Measurements from ENCODE around the gene DTWD2.
"Not testable (repeated sequence)": the region's sequence is repeated elsewhere in the genome, so short reads cannot be mapped to it uniquely, and the experiment has no call there.

Gene DTWD2

DNA sequence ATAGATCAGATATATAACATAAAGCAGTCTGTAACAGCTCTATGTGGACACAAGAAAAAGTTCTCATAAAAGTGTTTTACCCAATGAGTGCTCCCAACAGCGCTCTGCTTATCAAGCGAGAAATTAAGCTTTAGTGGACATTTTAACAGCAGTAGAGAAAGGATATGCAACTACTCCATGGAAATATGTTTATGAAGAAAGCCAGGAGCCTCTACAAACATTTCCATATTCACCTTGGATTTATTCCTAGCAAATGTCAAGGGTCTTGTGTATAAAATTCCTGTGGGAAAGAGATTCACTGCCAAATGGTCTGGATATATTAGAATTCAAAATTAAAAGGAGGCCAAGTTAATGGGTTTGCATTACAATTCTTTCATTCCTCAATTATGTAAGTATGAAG is 66.5 kb downstream of the DTWD2 start:
- no peak for TF ChIP-seq EZH2 (IDR thresholded peaks at IDR 0.05; ENCODE audit: borderline replicate concordance, low read length)
- TF ChIP-seq, protein P1, sequence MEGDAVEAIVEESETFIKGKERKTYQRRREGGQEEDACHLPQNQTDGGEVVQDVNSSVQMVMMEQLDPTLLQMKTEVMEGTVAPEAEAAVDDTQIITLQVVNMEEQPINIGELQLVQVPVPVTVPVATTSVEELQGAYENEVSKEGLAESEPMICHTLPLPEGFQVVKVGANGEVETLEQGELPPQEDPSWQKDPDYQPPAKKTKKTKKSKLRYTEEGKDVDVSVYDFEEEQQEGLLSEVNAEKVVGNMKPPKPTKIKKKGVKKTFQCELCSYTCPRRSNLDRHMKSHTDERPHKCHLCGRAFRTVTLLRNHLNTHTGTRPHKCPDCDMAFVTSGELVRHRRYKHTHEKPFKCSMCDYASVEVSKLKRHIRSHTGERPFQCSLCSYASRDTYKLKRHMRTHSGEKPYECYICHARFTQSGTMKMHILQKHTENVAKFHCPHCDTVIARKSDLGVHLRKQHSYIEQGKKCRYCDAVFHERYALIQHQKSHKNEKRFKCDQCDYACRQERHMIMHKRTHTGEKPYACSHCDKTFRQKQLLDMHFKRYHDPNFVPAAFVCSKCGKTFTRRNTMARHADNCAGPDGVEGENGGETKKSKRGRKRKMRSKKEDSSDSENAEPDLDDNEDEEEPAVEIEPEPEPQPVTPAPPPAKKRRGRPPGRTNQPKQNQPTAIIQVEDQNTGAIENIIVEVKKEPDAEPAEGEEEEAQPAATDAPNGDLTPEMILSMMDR (IDR thresholded peaks at IDR 0.05; ENCODE audit: low read length): no peak
- no peaks in the 10 kb centered on the region for H3K9me2 ChIP-seq (ENCODE audit: low read depth, low read length)
- no peaks in the 10 kb centered on the region for H3K79me2 ChIP-seq (ENCODE audit: insufficient read depth, low read length)
- H3K9ac ChIP-seq (ENCODE audit: low read length): no peak overlapping the region
- H2AFZ ChIP-seq (ENCODE audit: low read length): no peak overlapping the region
- H3K27me3 ChIP-seq (ENCODE audit: insufficient read depth, low read length): no peaks in the 10 kb centered on the region
- H3F3A ChIP-seq (ENCODE audit: insufficient read depth, low read length): no peaks in the 10 kb centered on the region
- no peaks in the 10 kb centered on the region for H3K9me3 ChIP-seq (ENCODE audit: low read length)
- peaks cover 17% of the 10 kb centered on the region for H3K4me1 ChIP-seq (ENCODE audit: insufficient read depth, low read length, severe bottlenecking)
- no peak overlapping the region for H3K4me2 ChIP-seq (ENCODE audit: low read length)
- no peaks in the 10 kb centered on the region for H4K20me1 ChIP-seq (ENCODE audit: insufficient read depth, low read length)
- no peak overlapping the region for H3K4me3 ChIP-seq (ENCODE audit: low read depth, low read length, poor library complexity, severe bottlenecking)
- H3K27ac ChIP-seq (ENCODE audit: low read depth, low read length, poor library complexity, severe bottlenecking): no peak overlapping the region
- no peaks in the 10 kb centered on the region for H3K36me3 ChIP-seq (ENCODE audit: insufficient read depth, low read length)

DNA sequence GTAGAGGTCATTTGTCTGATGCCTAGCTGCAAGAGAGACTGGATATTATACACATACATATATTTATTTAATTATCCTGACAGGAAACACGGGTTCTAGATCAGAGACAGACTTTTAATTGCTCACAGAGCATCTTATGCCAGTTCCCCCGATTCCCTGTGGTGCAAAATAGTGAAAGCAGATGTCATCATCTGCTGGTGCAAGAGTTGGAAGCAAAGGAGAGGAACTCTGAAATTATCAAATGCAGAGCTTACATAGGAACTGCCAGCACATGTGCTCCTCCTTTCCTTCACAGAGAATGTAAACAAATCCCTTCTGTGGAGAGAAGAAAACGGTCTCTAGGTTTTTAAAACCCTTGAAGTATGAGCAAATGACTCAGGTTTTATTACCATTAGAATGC is 69.3 kb downstream of the DTWD2 start:
- peaks cover 17% of the 10 kb centered on the region for H3K4me1 ChIP-seq (ENCODE audit: insufficient read depth, low read length, severe bottlenecking)
- H3K9me2 ChIP-seq (ENCODE audit: low read depth, low read length): no peaks in the 10 kb centered on the region
- H2AFZ ChIP-seq (ENCODE audit: low read length): peak overlapping the region; percentile 63; the same call in 1 of the 2 replicates
- H3K4me2 ChIP-seq (ENCODE audit: low read length): no peak overlapping the region
- H3K27me3 ChIP-seq (ENCODE audit: insufficient read depth, low read length): no peaks in the 10 kb centered on the region
- no peaks in the 10 kb centered on the region for H3K79me2 ChIP-seq (ENCODE audit: insufficient read depth, low read length)
- no peak overlapping the region for H3K27ac ChIP-seq (ENCODE audit: low read depth, low read length, poor library complexity, severe bottlenecking)
- H3K36me3 ChIP-seq (ENCODE audit: insufficient read depth, low read length): no peaks in the 10 kb centered on the region
- H3K4me3 ChIP-seq (ENCODE audit: low read depth, low read length, poor library complexity, severe bottlenecking): no peak overlapping the region
- no peaks in the 10 kb centered on the region for H3K9me3 ChIP-seq (ENCODE audit: low read length)
- H3K9ac ChIP-seq (ENCODE audit: low read length): no peak overlapping the region
- no peak for TF ChIP-seq EZH2 (IDR thresholded peaks at IDR 0.05; ENCODE audit: borderline replicate concordance, low read length)
- TF ChIP-seq, protein P1 (IDR thresholded peaks at IDR 0.05; ENCODE audit: low read length): no peak
- no peaks in the 10 kb centered on the region for H4K20me1 ChIP-seq (ENCODE audit: insufficient read depth, low read length)
- no peaks in the 10 kb centered on the region for H3F3A ChIP-seq (ENCODE audit: insufficient read depth, low read length)

DNA sequence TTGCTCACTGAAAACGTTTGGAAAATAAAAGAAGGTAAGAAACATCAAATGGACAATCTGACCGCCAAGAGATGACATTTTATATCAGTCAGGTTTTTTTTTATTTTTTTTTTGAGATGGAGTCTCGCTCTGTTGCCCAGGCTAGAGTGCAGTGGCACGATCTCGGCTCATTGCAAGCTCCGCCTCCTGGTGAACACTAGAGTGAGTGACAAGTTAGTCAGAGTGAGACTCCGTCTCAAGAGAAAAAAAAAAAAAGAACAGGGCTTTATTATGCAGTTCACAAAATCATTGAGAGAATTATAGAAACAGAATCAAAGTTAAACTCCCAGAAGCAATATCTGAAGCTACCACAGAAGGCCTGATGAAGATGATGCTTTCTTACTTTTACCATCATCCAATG is 70.1 kb downstream of the DTWD2 start:
- peaks cover 17% of the 10 kb centered on the region for H3K4me1 ChIP-seq (ENCODE audit: insufficient read depth, low read length, severe bottlenecking)
- H3K27ac ChIP-seq (ENCODE audit: low read depth, low read length, poor library complexity, severe bottlenecking): no peak overlapping the region

DNA sequence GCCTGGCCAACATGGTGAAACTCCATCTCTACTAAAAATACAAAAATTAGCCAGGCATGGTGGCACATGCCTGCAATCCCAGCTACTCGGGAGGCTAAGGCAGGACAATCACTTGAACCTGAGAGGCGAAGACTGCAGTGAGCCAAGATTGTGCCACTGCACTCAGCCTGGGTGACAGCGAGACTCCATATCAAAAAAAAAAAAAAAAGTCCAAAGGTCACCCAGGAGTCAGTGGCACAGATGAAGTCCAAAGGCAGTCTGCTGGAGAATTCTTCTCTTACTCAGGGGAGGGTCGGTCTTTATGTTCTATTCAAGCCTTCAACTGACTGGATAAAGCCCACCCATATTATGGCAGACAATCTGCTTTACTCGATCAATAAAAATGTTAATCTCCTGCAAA is 80.8 kb downstream of the DTWD2 start:
- not testable (repeated sequence) for H4K20me1 ChIP-seq (ENCODE audit: insufficient read depth, low read length); H3K9me2 ChIP-seq (ENCODE audit: low read depth, low read length); H3K79me2 ChIP-seq (ENCODE audit: insufficient read depth, low read length); H3K4me1 ChIP-seq (ENCODE audit: insufficient read depth, low read length, severe bottlenecking); H3K27me3 ChIP-seq (ENCODE audit: insufficient read depth, low read length); H3K4me2 ChIP-seq (ENCODE audit: low read length); H3K27ac ChIP-seq (ENCODE audit: low read depth, low read length, poor library complexity, severe bottlenecking); H3K4me3 ChIP-seq (ENCODE audit: low read depth, low read length, poor library complexity, severe bottlenecking); H3K9ac ChIP-seq (ENCODE audit: low read length); H3K9me3 ChIP-seq (ENCODE audit: low read length); H2AFZ ChIP-seq (ENCODE audit: low read length); H3F3A ChIP-seq (ENCODE audit: insufficient read depth, low read length); H3K36me3 ChIP-seq (ENCODE audit: insufficient read depth, low read length)

More for the DNA sequence above, 70.1 kb downstream of the DTWD2 start:
- Histone ChIP-seq H3K9me2 (ENCODE audit: low read depth, low read length) (no peaks in the 10 kb centered on the region), H2AFZ (ENCODE audit: low read length) (no peak overlapping the region), H3K9me3 (ENCODE audit: low read length) (no peaks in the 10 kb centered on the region), H3K36me3 (ENCODE audit: insufficient read depth, low read length) (no peaks in the 10 kb centered on the region), H3K4me2 (ENCODE audit: low read length) (no peak overlapping the region), H3K79me2 (ENCODE audit: insufficient read depth, low read length) (no peaks in the 10 kb centered on the region), H3K9ac (ENCODE audit: low read length) (no peak overlapping the region), H3K4me3 (ENCODE audit: low read depth, low read length, poor library complexity, severe bottlenecking) (no peak overlapping the region), H3F3A (ENCODE audit: insufficient read depth, low read length) (no peaks in the 10 kb centered on the region), H3K27me3 (ENCODE audit: insufficient read depth, low read length) (no peaks in the 10 kb centered on the region), H4K20me1 (ENCODE audit: insufficient read depth, low read length) (no peaks in the 10 kb centered on the region)
- TF ChIP-seq EZH2 (IDR thresholded peaks at IDR 0.05; ENCODE audit: borderline replicate concordance, low read length): no peak
- TF ChIP-seq, protein P1 (IDR thresholded peaks at IDR 0.05; ENCODE audit: low read length): no peak
